Transverse colon (tissue), 4 donors: Measurements from ENCODE around the gene PTPN3. TPM values are rescaled to one million over a fixed set of nuclear protein-coding genes. Genes with fewer than 3 reads are reported as not detected.

Experiments used
- DNase-seq: peaks from one replicate; pipeline ENCODE4 v3.0.0-alpha.2; 2019
- H3K27ac ChIP-seq, 4 donors: fragments of 200-600 bp; sonication (generic); 2 replicates each; pipeline ENCODE4 v1.5.1; 2016 to 2018; ENCODE audit warnings: inconsistent platforms in 4 of 4
- H3K27me3 ChIP-seq: fragments of 200-600 bp; sonication (generic); 2 replicates; pipeline ENCODE4 v1.5.1; 2017; ENCODE audit warnings: inconsistent platforms
- H3K36me3 ChIP-seq, 4 donors: fragments of 200-600 bp; sonication (generic); 2 replicates each; pipeline ENCODE4 v1.5.1; 2017 to 2019; ENCODE audit warnings: inconsistent platforms in 4 of 4
- H3K4me1 ChIP-seq, 4 donors: fragments of 200-600 bp; sonication (generic); 2 replicates each; pipeline ENCODE4 v1.5.1; 2017 to 2020; ENCODE audit warnings: inconsistent platforms in 4 of 4
- H3K4me3 ChIP-seq, 4 donors: fragments of 200-600 bp; sonication (generic); 1 replicate in 1 of 4; 2 replicates in 3 of 4; pipeline versions ENCODE4 v1.5.1 to v1.6.1; 2017 to 2019; ENCODE audit warnings: inconsistent platforms in 4 of 4
- H3K9me3 ChIP-seq, 2 donors: fragments of 200-600 bp; sonication (generic); 2 replicates each; pipeline ENCODE4 v1.5.1; 2017 to 2019; ENCODE audit warnings: inconsistent platforms in 2 of 2
- EP300 ChIP-seq: sonication (generic); formaldehyde crosslinking; IDR thresholded peaks from one replicate; pipeline ENCODE4 v1.6.1; 2017; ENCODE audit warnings: antibody characterized with exemption, low read depth
- POLR2A ChIP-seq: fragments of 450-650 bp; IDR thresholded peaks from one replicate; pipeline ENCODE4 v1.6.1; 2016; ENCODE audit warnings: antibody characterized with exemption, mild to moderate bottlenecking, moderate library complexity
- POLR2AphosphoS5 ChIP-seq, 3 donors: sonication (generic); formaldehyde crosslinking; IDR thresholded peaks; one replicate each; pipeline ENCODE4 v1.6.1; 2016; ENCODE audit warnings: antibody characterized with exemption in 3 of 3
- WGBS, 2 donors: methylation state at CpG; one replicate each; pipeline ENCODE4 v1.1.5; 2018; ENCODE audit warnings: low coverage in 1 of 2; 5-methylcytosine and 5-hydroxymethylcytosine counted together
- in situ Hi-C, 4 donors: fragments of 200-750 bp; cut with MboI; loops; one replicate each; pipeline versions ENCODE4 v1.15.0 to v1.15.1; 2017; ENCODE audit warnings: low sequenced_read_pairs in 3 of 4, low pct_ligation_motif_present in 1 of 4, low pct_unique_long_range_greater_than_20kb in 1 of 4
- intact Hi-C: fragments of 100-400 bp; cut with DNase I; formaldehyde crosslinking; loops from one replicate; pipeline ENCODE4 v1.15.1; 2023; ENCODE audit warnings: low total_unique reads
- total RNA-seq, 4 donors: library from RNA; depleted of rRNA; stranded (reverse); fragments of >200 nt; gene quantifications; one replicate each; pipeline ENCODE4 v1.1.0, GENCODE V29; 2016
- TF ChIP-seq, protein P1 (sequence below), 5 experiments: fragments of 200-600 bp in 3 of 5; fragments of 450-650 bp in 2 of 5; sonication (generic) in 3 of 5; IDR thresholded peaks; 1 replicate in 2 of 5; 2 replicates in 3 of 5; pipeline ENCODE4 v1.5.1; 2016 to 2017; ENCODE audit warnings: antibody characterized with exemption in 5 of 5, inconsistent platforms in 3 of 5, mild to moderate bottlenecking in 2 of 5, moderate library complexity in 1 of 5

PTPN3 gene
- total RNA-seq, 4 donors from 2014 or later: 12.7 to 27.0 (median 18.1) TPM

DNA sequence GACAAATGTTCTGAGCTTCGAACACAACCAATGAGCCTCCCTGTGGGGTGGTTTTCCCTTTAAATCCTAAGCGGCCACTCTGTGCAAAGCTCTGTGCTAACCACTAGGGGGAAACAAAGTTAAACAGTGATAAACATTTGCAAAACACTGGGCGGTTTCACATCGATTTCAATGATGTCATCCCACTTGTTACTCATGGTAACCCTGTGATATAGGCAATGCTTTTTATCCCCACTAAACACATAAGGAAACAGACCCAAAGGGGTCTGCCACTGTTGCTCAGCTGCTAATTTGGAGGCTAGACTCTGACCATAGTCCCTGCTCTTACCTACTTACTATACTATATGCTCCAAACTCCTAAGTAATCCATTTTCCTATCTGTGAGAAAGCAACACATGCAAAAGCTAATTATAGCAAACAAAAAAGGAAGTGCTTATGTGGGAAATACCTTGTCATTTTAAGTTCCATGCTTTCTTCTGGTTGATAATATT is 57.3 kb downstream of the PTPN3 start:
- H3K27me3 ChIP-seq: no peaks in the 10 kb centered on the region
- H3K9me3 ChIP-seq: no peaks in the 10 kb centered on the region
- H3K4me1 ChIP-seq: peaks cover 0 to 4% (median 1%) of the 10 kb centered on the region in 4 donors
- in situ Hi-C loops: loop anchor here in 1 of 4 donors (10.0 kb wide), 1 partner anchor 84 kb away; no protein-coding TSS in a partner anchor
- WGBS, 2 donors: 0 to 4% methylated on average over 2 to 4 of the region's 4 CpGs
- no peak overlapping the region for H3K4me3 ChIP-seq
- no peaks in the 10 kb centered on the region for H3K36me3 ChIP-seq
- intact Hi-C loops: loop anchor here (2.0 kb wide), 1 partner anchor 80 kb away; no protein-coding TSS in a partner anchor
- DNase-seq: peak; percentile 39
- peak overlapping the region in 1 of 4 donors; percentile 17 for H3K27ac ChIP-seq
- TF ChIP-seq POLR2A (no peak), EP300 (no peak), POLR2AphosphoS5 (IDR thresholded peaks at IDR 0.05) (no peak)
- TF ChIP-seq, protein P1, sequence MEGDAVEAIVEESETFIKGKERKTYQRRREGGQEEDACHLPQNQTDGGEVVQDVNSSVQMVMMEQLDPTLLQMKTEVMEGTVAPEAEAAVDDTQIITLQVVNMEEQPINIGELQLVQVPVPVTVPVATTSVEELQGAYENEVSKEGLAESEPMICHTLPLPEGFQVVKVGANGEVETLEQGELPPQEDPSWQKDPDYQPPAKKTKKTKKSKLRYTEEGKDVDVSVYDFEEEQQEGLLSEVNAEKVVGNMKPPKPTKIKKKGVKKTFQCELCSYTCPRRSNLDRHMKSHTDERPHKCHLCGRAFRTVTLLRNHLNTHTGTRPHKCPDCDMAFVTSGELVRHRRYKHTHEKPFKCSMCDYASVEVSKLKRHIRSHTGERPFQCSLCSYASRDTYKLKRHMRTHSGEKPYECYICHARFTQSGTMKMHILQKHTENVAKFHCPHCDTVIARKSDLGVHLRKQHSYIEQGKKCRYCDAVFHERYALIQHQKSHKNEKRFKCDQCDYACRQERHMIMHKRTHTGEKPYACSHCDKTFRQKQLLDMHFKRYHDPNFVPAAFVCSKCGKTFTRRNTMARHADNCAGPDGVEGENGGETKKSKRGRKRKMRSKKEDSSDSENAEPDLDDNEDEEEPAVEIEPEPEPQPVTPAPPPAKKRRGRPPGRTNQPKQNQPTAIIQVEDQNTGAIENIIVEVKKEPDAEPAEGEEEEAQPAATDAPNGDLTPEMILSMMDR (IDR thresholded peaks at IDR 0.05): peak; percentile 66 to 75 (median 73)

DNA sequence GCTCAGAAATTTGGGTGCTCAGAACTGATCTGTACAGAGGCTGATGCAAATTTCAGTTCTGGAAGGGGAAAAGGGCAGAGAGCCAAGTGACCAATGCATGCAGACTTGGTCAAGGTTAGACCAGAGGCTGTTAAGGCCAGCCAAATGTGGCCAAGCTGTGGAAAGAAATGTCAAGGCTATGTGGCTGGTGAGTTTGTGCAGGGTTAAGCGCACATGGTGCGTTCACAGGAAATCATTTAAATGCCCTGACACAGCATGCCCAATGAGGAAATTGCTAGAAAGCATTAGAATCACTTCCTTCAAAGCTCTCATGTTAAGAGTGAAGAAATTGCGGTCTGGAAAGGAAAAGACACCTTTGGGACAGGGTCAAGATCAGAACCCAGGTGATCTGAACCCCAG is 58.0 kb downstream of the PTPN3 start:
- in situ Hi-C loops: loop anchor here in 1 of 4 donors (10.0 kb wide), 1 partner anchor 85 kb away; no protein-coding TSS in a partner anchor
- WGBS, 2 donors: 35 to 80% methylated on average over 1 to 3 of the region's 3 CpGs
- Histone ChIP-seq H3K27ac (no peak overlapping the region), H3K9me3 (no peaks in the 10 kb centered on the region), H3K36me3 (no peaks in the 10 kb centered on the region), H3K4me1 (peaks cover 0 to 4% (median 1%) of the 10 kb centered on the region in 4 donors), H3K4me3 (no peak overlapping the region), H3K27me3 (no peaks in the 10 kb centered on the region)
- intact Hi-C loops: loop anchor here (2.0 kb wide), 1 partner anchor 81 kb away; no protein-coding TSS in a partner anchor
- no peak for DNase-seq
- TF ChIP-seq POLR2AphosphoS5 (IDR thresholded peaks at IDR 0.05) (no peak), POLR2A (no peak), EP300 (no peak)
- TF ChIP-seq, protein P1 (IDR thresholded peaks at IDR 0.05): no peak

DNA sequence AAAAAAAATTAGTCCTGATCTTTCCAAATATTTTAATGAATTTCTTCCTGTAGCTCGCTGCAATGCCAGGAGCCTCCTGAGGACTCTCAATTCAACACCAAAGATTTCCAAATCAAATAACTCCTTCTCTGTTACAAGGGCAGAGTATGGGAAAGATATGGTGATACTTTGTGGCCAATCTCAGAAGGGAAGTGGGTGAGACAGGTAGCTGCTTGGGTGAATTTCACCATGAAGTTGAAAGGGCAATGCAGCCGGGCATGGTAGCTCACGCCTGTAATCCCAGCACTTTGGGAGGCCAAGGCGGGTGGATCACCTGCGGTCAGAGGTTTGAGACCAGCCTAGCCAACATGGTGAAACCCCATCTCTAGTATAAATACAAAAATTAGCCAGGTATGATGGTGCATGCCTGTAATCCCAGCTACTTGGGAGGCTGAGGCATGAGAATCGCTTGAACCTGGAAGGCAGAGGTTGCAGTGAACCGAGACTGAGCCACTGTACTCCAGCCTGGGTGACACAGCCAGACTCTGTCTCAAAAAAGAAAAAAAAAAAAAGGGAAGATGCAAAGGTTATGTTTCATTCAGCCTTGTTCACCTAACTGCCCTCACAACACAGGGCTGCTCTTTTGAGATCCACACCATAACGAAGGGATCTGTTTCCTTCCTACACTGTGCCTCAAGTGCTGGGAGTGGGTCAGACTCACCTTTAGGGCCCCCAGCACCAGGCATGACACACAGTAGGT is 58.6 kb downstream of the PTPN3 start:
- Histone ChIP-seq H3K36me3 (no peaks in the 10 kb centered on the region), H3K27ac (no peak overlapping the region), H3K4me1 (peaks cover 0 to 4% (median 1%) of the 10 kb centered on the region in 4 donors), H3K4me3 (no peak overlapping the region), H3K27me3 (no peaks in the 10 kb centered on the region), H3K9me3 (no peaks in the 10 kb centered on the region)
- intact Hi-C loops: loop anchor here (2.0 kb wide), 1 partner anchor 81 kb away; no protein-coding TSS in a partner anchor
- in situ Hi-C loops: loop anchor here in 1 of 4 donors (10.0 kb wide), 1 partner anchor 85 kb away; no protein-coding TSS in a partner anchor
- WGBS, 2 donors: 75 to 78% methylated on average over 6 to 8 of the region's 8 CpGs
- no peak for TF ChIP-seq EP300
- TF ChIP-seq, protein P1 (IDR thresholded peaks at IDR 0.05): no peak
- TF ChIP-seq POLR2A: no peak
- no peak for TF ChIP-seq POLR2AphosphoS5 (IDR thresholded peaks at IDR 0.05)
- DNase-seq: no peak

DNA sequence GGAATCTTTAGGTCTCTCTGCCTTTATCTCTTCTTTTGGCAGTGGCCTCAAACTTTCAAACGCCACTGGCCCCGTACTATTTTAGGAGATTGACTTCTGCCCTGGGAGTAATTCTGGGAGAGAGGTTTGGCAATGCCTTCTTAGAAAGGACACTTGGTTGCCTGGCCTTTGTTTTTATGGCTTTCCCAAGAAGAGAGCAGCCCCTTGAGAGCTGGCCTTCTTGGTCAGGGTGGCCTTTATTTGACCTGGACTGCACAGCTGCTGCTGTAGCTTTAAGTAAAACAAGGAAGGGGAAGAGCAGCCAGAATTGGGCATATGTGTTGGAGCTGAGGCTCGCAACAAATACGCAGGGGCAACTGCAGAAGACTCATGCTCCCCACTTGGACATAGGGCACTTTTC is 60.8 kb downstream of the PTPN3 start:
- in situ Hi-C loops: no loop called here
- Histone ChIP-seq H3K27me3 (no peaks in the 10 kb centered on the region), H3K4me3 (no peak overlapping the region), H3K36me3 (no peaks in the 10 kb centered on the region), H3K9me3 (no peaks in the 10 kb centered on the region), H3K27ac (no peak overlapping the region), H3K4me1 (peaks cover 0 to 4% (median 1%) of the 10 kb centered on the region in 4 donors)
- WGBS, 2 donors: 69 to 87% methylated on average over 3 to 4 of the region's 4 CpGs
- TF ChIP-seq, protein P1 (IDR thresholded peaks at IDR 0.05): no peak
- TF ChIP-seq POLR2AphosphoS5 (IDR thresholded peaks at IDR 0.05) (no peak), EP300 (no peak), POLR2A (no peak)
- intact Hi-C loops: no loop called here
- DNase-seq: no peak
